HG03280 (cell line): ENCODE measurements around the gene GBE1.

ENCODE experiments used
- ATAC-seq: cut with Tn5 transposase; IDR thresholded peaks from one replicate; pipeline ENCODE4 v1.9.1; 2021; ENCODE audit warnings: mild to moderate bottlenecking, moderate library complexity; ENCODE audit not compliant: unreplicated experiment

GBE1 gene

DNA sequence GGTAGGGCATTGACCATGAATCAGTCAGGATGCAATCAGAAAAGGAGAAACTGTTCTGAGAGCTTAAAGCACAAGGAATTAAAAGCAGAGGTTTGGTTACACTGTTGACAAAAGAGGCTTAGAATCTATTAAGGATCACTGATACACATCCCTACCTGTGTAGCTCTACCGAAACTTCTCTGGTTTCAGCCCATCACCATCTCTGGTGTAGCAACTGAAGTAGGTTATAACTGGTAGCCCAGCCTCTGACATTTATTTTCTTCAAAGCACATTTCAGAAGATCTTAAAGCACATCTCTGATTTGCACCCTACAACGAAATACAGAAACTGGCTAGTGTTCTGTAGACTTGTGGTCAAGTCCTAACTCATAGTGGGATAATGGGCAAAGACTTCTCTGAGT is 283.7 kb downstream of the GBE1 start:
- no peak for ATAC-seq

GRCh38 chr3:81476692-81477091 is 284.8 kb downstream of the GBE1 start:
- no peak for ATAC-seq

GRCh38 chr3:81472600-81473362 is 288.7 kb downstream of the GBE1 start:
- ATAC-seq = no peak

DNA sequence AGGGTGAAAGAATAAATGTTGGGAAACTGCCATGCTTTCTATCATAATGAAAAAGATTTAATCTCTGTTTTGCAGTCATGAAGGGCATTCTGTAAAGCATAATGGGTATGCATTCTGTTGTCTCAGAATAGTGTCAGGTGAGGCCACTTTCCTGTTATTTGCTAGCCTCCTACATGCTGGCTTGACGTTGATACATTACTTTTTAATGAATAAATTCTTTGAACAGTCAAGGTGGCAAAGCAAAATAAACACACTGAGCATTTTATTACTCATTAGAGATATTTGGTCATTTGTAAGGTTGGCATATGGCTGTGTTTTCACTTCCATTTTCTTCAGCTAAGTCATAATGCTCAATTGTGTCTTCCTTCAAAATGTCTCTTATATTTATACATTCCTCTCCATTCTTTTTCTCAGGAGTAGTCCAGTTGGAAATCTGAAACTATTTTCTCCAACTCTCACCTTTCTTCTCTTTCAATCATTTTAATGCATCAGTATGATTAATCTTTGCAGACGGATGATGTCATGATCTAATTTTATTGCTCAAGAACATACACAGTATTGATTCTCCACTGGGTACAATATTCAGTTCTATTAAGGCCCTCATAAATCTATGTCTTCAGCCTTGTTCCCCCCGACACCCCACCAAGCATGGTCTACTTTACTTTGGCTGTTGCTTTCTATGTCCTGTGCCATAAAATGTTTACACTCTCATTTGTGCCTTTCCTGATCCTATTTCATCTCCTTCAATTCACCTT is 290.7 kb downstream of the GBE1 start:
- ATAC-seq = no peak

DNA sequence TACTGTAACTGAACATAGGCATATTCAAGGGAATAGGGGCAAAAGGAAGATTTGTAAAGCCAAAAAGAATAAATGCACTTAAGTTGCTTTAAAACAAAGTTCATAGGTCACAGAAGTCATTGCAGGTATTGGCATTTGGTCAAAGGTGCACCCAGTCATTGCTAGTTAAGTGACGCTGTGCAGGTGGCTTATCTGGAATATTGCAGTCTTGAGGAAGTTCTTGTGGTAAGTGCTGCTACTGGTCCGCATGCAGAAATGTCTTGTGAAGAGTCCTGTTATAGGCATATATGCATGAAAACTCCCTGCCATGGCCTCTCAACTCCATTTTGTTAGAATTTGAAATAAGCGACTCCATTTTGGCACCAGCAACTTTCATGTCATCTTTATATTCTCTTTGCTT is 293.1 kb downstream of the GBE1 start:
- no peak for ATAC-seq

DNA sequence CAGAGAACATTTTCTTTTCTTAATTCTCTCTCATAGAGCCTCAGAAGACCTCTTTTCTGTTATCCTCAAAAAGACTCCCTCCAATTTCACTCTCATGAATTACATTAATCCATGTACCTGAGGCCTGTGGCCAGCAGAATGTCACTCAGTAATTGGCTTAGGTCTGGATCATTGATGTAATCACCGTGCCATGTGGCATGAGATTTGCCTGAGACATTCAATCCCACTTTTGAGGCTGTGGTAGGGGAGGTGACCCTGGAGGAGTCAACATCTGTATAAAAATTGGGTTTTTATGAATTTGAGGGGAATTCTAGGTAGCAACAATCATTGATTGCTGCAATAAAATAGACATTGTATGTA is 295.3 kb downstream of the GBE1 start:
- ATAC-seq = no peak

DNA sequence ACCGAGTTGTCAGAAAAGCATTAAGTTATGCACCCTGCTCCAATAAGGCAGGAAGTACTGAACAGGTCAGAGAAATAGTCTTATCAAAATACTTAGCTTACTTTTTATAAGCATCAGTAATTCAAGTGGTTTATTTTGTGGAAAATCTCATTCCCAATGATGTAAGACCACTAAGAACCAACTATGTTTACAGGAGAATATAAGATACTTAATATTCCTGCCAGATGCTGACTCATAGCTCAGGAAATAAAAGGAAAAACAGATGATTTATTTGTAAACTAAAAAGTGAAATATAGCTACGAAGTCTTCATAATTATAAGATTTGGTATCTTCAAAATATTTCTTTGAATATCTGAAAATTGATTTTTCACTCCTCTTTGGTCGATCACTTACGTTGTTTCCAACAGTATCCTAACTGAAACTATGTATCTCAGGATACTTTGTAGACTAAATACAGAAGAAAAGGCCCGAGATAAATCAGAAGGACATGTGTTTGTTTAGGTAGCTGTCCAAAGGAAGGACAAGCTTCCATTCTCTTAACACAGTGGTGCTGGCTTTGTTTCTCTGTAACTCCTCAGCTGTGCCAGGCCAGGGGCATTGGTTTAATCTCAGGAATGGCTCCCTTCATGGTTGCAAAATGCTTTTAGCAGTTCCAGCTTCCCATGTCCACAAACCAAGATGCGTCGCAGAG is 295.8 kb downstream of the GBE1 start:
- ATAC-seq = no peak

DNA sequence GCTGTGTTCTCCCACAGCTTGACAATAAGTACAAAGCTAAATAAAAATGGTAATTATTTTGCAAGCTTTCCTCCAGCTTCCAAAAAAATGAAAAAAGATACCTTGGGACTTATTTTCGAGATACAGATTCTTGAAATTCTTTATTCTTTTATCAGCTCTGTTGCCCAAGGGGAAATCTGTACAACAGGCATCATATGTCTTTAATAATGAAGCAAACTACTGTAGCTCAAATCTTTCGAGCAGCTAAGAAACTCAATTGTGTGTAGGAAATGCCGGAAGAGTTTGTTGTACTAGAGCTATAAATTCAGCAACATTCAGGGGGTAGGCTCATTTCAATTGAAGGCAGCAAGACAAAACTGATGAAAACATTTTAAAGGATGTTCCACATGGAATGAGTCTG is 297.7 kb downstream of the GBE1 start:
- no peak for ATAC-seq

DNA sequence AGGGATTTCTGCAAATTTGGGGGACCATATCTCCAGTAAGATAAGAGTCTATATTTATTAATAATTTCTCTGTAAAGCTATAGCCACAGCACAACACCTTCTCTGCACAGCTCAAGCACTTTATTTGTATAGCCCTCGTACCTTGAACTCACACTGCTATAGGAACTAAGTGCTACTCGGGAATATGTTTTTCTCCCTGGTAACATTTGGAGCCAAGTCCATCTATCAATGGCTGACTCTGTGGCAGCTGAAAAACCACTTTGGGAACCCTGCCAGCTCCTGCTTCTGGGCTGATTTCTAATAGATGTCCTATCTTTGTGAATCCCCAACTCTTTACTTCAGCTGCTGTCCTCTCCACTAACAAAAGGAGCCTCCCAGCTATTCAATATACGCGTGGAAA is 298.5 kb downstream of the GBE1 start:
- no peak for ATAC-seq

DNA sequence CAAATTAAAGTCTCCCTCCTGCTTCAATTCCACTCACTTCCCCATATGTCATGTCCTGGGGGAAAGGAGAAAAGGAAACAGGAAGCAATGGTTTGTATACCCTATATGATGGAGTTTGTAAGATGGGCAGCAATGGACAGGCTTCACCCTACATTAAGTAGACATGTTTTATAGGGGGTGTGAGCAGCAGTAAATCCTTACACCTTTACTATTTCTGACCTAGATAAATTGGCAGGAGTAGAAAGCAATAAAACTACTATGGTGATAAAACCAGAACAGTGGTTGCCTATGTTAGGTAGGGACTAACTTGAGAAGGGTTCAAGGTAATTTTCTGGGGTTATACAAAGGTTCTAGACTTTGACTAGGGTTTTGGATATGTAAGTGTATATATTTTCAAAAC is 301.7 kb downstream of the GBE1 start:
- no peak for ATAC-seq

DNA sequence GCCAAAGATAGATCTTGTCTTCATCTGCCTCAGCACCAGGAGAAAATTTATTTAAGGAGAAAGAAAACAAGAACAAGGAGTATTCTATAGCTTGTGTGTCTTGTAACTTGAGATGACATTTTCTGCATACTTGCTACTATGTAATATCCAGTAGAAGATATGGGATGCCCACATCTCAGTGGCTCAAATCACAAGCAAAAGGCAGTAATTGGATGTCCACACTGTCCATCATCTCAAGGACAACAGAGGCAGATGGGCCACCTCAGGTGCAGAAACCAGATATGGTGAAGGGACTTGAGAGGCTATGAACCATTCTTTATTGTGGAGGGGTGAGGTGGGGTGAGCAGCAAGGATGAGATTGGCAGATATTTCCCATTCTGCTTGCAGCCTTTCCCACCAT is 309.0 kb downstream of the GBE1 start:
- ATAC-seq = no peak

- ATAC-seq = no peak
These were observed 309.8 kb downstream of the GBE1 start for GRCh38 chr3:81451611-81452010.

DNA sequence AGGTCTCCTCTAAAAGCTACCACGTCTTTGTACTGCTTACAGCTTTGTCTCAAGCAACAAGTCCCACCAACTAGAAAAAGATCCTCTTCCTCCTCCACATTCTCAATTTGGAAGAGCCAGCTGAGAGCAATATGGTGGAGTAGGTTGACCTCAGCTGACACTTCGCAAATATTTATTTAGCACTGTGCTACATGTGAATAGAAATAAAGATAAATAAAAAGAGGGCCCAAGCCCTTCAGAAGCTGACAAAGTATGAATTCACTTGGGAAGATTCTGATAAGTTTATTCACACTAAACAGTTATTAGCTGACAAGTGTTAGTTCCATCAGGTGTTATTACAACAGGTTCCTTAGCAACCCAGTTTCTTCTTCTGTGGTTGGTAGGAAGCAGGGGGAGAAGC is 310.3 kb downstream of the GBE1 start:
- ATAC-seq = no peak

GRCh38 chr3:81446806-81447205 is 314.6 kb downstream of the GBE1 start:
- ATAC-seq = no peak

DNA sequence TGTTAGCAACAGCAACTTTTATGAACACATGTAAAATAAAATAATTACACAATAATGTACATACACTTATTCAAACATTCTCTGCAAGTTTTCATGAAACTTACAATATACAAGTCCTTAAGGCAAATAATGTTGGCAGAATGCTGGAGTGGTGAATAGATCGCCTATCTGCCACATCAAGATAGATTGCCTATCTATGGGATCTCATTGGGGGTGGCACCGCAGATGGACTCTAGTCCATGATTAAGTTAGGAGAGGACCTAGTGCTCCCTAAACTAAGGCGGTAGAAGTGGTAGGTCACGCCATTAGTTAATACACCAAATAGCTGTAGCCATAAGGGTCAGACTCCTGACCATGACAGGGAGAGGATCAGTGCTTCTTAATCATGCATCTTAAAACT is 315.7 kb downstream of the GBE1 start:
- no peak for ATAC-seq

- ATAC-seq = no peak
These were observed 316.5 kb downstream of the GBE1 start for GRCh38 chr3:81444817-81445460.

- no peak for ATAC-seq
These were observed 317.5 kb downstream of the GBE1 start for GRCh38 chr3:81443958-81444357.

DNA sequence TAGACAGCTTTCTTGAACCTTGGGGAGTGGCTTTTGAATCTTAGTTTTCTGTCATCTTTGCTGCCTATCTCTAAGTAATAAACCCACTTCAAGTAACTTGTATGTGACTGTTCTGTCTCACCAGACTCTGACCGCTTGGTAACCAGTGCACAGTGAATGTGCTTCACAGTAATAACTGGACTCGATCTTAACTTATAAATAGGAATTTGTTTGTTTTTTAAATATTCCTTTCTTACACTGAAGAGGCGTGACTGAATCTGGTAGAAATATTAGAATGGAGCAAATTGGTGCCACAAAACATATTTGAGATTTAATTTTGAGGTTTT is 318.0 kb downstream of the GBE1 start:
- no peak for ATAC-seq

- no peak for ATAC-seq
These were observed 318.5 kb downstream of the GBE1 start for GRCh38 chr3:81442758-81443456.

GRCh38 chr3:81440661-81441060 is 320.8 kb downstream of the GBE1 start:
- no peak for ATAC-seq
